Measurements from ENCODE around the gene AKAP7. TPM values are rescaled to one million over a fixed set of nuclear protein-coding genes. Genes with fewer than 3 reads are reported as not detected.

Gene AKAP7
- total and polyA plus RNA-seq, 2 experiments from 2014 or later, result 9.1 to 11.9 TPM

- DNase-seq (ENCODE audit: low read depth in 1 of 2, low spot score in 1 of 2), result peak in 1 of 2 donors; percentile 37
- H3K27ac ChIP-seq, result no peak overlapping the region
- H3K9me3 ChIP-seq (ENCODE audit: low read depth), result no peaks in the 10 kb centered on the region
- H3K4me3 ChIP-seq, result no peak overlapping the region
- H3K27me3 ChIP-seq, result no peaks in the 10 kb centered on the region
- no peaks in the 10 kb centered on the region for H3K36me3 ChIP-seq
- H3K4me1 ChIP-seq (ENCODE audit: low read depth), result peaks cover 7% of the 10 kb centered on the region
- TF ChIP-seq, protein P1, sequence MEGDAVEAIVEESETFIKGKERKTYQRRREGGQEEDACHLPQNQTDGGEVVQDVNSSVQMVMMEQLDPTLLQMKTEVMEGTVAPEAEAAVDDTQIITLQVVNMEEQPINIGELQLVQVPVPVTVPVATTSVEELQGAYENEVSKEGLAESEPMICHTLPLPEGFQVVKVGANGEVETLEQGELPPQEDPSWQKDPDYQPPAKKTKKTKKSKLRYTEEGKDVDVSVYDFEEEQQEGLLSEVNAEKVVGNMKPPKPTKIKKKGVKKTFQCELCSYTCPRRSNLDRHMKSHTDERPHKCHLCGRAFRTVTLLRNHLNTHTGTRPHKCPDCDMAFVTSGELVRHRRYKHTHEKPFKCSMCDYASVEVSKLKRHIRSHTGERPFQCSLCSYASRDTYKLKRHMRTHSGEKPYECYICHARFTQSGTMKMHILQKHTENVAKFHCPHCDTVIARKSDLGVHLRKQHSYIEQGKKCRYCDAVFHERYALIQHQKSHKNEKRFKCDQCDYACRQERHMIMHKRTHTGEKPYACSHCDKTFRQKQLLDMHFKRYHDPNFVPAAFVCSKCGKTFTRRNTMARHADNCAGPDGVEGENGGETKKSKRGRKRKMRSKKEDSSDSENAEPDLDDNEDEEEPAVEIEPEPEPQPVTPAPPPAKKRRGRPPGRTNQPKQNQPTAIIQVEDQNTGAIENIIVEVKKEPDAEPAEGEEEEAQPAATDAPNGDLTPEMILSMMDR (IDR thresholded peaks at IDR 0.05; ENCODE audit: low read depth, low read length), result no peak
Observed at GRCh38 chr6:131164506-131164905, 29.2 kb downstream of the AKAP7 start.

DNA sequence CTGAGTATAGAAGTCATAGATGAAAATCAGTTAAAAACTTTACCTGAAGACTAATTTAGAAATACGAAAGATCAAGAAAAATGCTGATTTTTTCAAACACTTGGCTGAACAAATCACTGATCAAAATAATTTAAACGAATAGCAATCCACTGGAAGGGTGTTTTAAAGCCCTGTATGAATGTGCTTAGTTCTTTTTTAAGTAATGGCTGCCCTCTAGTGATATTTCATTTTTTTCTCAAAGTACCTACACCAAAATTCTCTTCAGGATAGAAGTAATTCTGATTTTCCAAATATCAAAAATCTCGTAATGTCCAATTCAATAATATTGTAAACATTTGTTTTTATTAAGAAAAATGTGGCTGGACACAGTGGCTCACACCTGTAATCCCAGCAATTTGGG lies 32.5 kb downstream of the AKAP7 start:
- Histone ChIP-seq H3K4me3 (no peak overlapping the region), H3K36me3 (no peaks in the 10 kb centered on the region), H3K27ac (no peak overlapping the region), H3K9me3 (ENCODE audit: low read depth) (no peaks in the 10 kb centered on the region), H3K4me1 (ENCODE audit: low read depth) (no peaks in the 10 kb centered on the region), H3K27me3 (no peaks in the 10 kb centered on the region)
- DNase-seq (ENCODE audit: low read depth in 1 of 2, low spot score in 1 of 2), result peak in 1 of 2 donors; percentile 30
- TF ChIP-seq, protein P1 (IDR thresholded peaks at IDR 0.05; ENCODE audit: low read depth, low read length), result no peak

- H3K27me3 ChIP-seq, result no peaks in the 10 kb centered on the region
- no peak for DNase-seq (ENCODE audit: low read depth in 1 of 2, low spot score in 1 of 2)
- no peaks in the 10 kb centered on the region for H3K9me3 ChIP-seq (ENCODE audit: low read depth)
- H3K4me1 ChIP-seq (ENCODE audit: low read depth), result no peaks in the 10 kb centered on the region
- no peak overlapping the region for H3K27ac ChIP-seq
- H3K36me3 ChIP-seq, result no peaks in the 10 kb centered on the region
- TF ChIP-seq, protein P1 (IDR thresholded peaks at IDR 0.05; ENCODE audit: low read depth, low read length), result no peak
- no peak overlapping the region for H3K4me3 ChIP-seq
Observed at GRCh38 chr6:131169613-131170012, 34.3 kb downstream of the AKAP7 start.

GRCh38 chr6:131172222-131172621 lies 37.0 kb downstream of the AKAP7 start:
- peak in 1 of 2 donors; percentile 18 for DNase-seq (ENCODE audit: low read depth in 1 of 2, low spot score in 1 of 2)
- Histone ChIP-seq H3K4me3 (no peak overlapping the region), H3K36me3 (no peaks in the 10 kb centered on the region), H3K4me1 (ENCODE audit: low read depth) (no peaks in the 10 kb centered on the region), H3K27ac (no peak overlapping the region), H3K27me3 (no peaks in the 10 kb centered on the region), H3K9me3 (ENCODE audit: low read depth) (no peaks in the 10 kb centered on the region)
- TF ChIP-seq, protein P1 (IDR thresholded peaks at IDR 0.05; ENCODE audit: low read depth, low read length), result no peak

DNA sequence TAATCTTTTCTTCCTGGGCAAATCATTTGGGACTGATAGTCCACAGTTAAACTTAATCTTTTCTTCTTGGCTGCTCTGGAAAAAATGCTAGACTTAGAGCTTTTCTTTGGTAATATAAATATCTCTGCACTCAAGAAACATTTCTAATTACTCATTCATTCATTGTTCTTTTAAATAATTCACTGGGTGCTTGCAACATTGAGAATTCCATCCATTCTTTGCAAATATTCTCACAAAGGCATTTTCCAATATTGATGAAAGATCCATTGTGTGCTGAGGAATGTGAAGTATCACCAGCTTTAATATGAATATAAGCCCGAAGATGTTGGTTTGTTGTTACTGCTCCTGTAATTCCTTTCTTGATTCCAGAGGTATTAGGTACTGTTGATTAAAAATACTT lies 38.4 kb downstream of the AKAP7 start:
- Histone ChIP-seq H3K27ac (no peak overlapping the region), H3K36me3 (no peaks in the 10 kb centered on the region), H3K4me3 (no peak overlapping the region), H3K27me3 (no peaks in the 10 kb centered on the region), H3K4me1 (ENCODE audit: low read depth) (no peaks in the 10 kb centered on the region), H3K9me3 (ENCODE audit: low read depth) (no peaks in the 10 kb centered on the region)
- TF ChIP-seq, protein P1 (IDR thresholded peaks at IDR 0.05; ENCODE audit: low read depth, low read length), result no peak
- DNase-seq (ENCODE audit: low read depth in 1 of 2, low spot score in 1 of 2), result peak in 1 of 2 donors; percentile 55

GRCh38 chr6:131175564-131175963 lies 40.3 kb downstream of the AKAP7 start:
- H3K4me1 ChIP-seq (ENCODE audit: low read depth), result no peaks in the 10 kb centered on the region
- H3K36me3 ChIP-seq, result no peaks in the 10 kb centered on the region
- DNase-seq (ENCODE audit: low read depth in 1 of 2, low spot score in 1 of 2), result no peak
- H3K9me3 ChIP-seq (ENCODE audit: low read depth), result no peaks in the 10 kb centered on the region
- TF ChIP-seq, protein P1 (IDR thresholded peaks at IDR 0.05; ENCODE audit: low read depth, low read length), result no peak
- H3K27ac ChIP-seq, result no peak overlapping the region
- no peaks in the 10 kb centered on the region for H3K27me3 ChIP-seq
- no peak overlapping the region for H3K4me3 ChIP-seq
